ENCODE results near the gene CCDC33.

CCDC33 gene

DNA sequence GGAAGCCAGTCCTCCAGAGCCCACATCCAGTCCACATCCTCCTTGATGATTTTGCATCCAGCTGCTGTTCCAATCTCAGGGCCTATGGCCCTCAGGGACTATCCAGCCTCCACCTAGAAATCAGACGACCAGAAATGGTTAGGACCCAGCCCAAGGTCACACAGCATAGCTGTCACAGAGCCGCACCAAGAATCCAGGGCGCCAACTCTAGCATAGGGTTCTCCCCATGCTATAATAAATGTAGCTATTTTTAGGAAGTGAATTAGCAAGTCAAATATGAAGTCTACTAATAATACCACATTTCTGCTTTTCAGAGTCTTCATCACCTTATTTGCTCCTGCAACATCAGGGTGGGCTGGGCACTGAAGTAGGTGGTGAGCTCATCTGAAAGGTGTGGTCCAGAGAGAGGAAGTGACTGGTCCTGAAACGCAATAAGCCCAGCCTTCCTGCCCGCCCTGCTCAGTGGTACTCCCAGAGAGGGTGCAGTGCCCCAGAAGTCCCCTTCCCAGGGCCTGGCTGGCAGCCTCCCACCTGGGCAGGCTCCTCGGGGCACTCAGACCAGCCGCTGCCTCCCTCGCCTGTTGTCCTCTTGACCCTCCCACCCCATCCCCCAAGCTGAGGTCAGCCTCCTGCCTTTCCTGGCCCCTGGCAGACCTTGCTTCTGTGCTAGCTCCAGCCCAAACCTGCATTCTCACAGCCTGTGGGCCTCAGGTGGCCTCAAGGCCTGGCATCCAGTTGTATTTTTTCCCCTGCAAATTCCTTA is 148.9 kb downstream of the CCDC33 start:
- no peak for DNase-seq

DNA sequence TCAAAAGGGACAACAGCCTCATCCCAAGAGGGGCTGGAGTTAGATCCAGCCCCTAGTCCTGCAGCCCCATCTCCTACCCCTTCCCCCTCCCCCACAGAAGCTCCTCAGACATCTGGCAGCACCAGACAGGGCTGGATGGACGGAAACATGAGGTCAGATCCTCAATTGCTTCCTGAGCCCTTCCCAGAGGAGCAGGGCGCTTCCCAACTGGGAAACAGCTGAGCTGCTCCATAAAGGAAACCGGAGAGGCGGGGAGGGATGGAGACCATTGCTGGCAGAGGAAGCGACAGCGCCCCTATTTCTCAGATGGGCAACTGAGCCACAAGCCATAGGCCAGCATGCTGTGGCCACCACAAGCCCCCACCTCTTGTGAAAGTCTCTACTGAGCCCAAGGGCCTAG is 149.6 kb downstream of the CCDC33 start:
- DNase-seq, result no peak

All from NCI-H2171 treated with DMSO at 0.1 percent for 48 hours (cell line).